Fibroblast of the aortic adventitia (primary cell): Measurements from ENCODE around the gene RASIP1. TPM values are rescaled to one million over a fixed set of nuclear protein-coding genes. Genes with fewer than 3 reads are reported as not detected.

Source experiments
- DNase-seq: peaks from one replicate; pipeline ENCODE4 v3.0.0-alpha.2; 2010; ENCODE audit warnings: low read depth
- H3K4me3 ChIP-seq: 2 replicates; pipeline ENCODE4 v1.5.1; 2011; ENCODE audit warnings: low read depth, mild to moderate bottlenecking, control low read depth, low read length, moderate library complexity
- total RNA-seq: library from RNA; depleted of rRNA; stranded (reverse); fragments of >200 nt; gene quantifications from 2 replicates; pipeline ENCODE4 v1.2.3, GENCODE V29; 2012; ENCODE audit warnings: low replicate concordance
- TF ChIP-seq, protein P1 (sequence below): IDR thresholded peaks from 2 replicates; pipeline ENCODE4 v1.5.1; 2011; ENCODE audit warnings: mild to moderate bottlenecking, low read length, control low read depth, inconsistent platforms; ENCODE audit not compliant: insufficient read depth

RASIP1 gene
- total RNA-seq, 1 donor = 0.45 TPM

DNA sequence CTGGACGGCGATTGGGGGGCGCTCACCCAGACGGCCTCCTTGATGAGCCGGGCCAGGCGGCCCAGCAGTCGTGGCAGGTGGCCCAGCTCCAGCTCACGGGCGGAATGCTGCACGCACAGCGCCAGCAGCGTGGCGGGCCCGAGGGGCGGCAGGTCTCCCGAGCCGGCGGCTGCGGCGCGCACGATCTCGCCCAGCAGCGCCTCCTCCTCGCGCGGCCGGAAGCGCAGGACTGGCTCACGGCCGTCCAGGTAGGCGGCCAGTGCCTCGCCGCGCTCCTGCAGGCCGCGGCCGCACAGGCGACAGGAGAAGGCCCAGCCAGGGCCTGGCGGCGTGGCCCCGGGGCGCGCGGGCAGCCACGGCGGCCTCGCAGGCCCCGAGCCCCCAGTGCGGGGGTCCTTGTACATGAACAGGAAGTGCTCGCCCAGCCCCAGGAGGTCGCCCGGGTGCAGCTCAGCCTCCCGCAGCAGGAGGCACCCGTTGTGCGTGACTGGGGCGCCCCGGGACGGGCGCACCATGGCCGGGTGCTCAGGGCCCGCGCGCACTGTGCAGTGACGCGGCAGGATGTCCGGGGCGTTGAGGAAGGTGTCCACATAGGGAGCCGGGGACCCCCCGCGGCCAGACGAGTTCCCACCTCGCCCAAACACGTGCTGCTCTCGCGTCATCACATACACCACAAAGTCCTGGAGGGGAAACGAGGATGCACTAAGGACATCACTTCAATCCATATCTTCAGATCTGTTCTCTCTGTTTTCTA is 11.3 kb downstream of the RASIP1 start:
- DNase-seq = no peak
- H3K4me3 ChIP-seq = no peak overlapping the region
- TF ChIP-seq, protein P1, sequence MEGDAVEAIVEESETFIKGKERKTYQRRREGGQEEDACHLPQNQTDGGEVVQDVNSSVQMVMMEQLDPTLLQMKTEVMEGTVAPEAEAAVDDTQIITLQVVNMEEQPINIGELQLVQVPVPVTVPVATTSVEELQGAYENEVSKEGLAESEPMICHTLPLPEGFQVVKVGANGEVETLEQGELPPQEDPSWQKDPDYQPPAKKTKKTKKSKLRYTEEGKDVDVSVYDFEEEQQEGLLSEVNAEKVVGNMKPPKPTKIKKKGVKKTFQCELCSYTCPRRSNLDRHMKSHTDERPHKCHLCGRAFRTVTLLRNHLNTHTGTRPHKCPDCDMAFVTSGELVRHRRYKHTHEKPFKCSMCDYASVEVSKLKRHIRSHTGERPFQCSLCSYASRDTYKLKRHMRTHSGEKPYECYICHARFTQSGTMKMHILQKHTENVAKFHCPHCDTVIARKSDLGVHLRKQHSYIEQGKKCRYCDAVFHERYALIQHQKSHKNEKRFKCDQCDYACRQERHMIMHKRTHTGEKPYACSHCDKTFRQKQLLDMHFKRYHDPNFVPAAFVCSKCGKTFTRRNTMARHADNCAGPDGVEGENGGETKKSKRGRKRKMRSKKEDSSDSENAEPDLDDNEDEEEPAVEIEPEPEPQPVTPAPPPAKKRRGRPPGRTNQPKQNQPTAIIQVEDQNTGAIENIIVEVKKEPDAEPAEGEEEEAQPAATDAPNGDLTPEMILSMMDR = no peak

DNA sequence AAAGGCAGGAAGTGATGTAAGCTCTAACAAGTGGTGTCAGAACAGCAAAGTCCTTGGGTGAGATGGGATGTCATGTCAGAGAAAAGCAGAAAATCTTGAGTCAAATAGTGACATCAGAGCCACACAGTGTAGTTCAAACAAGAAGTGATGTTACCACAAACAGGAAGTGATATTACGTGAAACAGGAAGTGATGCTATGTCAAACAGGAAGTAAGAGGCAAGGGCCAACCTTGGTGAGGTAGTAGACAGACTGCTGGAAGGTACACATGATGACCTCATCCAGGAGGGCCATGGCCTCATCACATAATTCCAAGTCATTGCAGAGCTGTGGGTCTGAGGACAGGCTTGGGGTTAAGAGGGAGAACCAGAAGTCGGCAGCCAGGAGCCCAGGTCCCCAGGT is 13.9 kb downstream of the RASIP1 start:
- H3K4me3 ChIP-seq = no peak overlapping the region
- TF ChIP-seq, protein P1 = no peak

DNA sequence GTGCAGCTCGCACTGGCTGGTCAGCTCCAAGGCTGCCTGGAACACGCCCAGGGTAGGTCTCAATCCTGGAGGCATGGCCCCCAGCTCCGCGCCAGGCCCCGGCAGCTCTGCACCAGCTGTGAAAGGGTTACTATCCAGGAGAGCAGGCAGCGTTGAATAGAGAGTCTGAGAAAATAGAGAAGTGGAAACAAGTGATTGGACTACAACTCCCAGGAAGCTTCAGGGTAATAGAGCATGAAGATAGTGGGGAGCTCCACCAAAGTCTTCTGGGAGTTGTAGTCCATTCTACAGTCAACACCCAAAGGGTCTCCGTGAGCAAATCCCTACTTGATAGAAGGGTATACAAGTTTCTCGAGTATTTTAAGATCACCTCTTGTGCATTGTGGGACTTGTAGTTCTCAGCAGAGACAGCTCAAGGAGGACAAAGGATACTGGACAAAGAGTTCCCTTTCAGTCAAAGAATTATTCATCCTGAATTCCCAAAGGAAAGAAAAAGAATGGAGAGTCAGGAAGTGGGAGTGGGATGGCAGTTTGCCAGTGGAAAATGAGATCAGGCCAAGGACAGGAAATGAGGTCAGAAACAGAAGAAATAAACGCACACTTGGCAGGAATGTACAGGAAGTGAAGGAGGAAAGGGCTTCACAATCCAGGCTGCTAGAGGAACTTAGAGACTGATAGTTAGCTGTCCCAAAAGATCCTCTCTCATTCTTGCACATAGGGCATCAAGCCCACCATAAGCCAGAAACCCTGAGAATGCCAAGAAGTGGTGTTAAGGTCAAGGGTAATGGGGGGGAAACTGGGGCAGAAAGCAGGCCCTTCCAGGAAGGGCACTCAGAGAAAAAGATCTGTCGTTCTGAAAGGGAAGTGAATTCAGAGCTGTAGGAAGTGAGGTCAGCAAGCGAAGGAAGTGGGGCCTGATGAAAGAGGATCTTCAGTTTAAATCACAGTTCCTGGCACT is 15.3 kb downstream of the RASIP1 start:
- no peak overlapping the region for H3K4me3 ChIP-seq
- TF ChIP-seq, protein P1 = no peak
- DNase-seq = peak; percentile 97

More for the DNA sequence above, 13.9 kb downstream of the RASIP1 start:
- DNase-seq = no peak

DNA sequence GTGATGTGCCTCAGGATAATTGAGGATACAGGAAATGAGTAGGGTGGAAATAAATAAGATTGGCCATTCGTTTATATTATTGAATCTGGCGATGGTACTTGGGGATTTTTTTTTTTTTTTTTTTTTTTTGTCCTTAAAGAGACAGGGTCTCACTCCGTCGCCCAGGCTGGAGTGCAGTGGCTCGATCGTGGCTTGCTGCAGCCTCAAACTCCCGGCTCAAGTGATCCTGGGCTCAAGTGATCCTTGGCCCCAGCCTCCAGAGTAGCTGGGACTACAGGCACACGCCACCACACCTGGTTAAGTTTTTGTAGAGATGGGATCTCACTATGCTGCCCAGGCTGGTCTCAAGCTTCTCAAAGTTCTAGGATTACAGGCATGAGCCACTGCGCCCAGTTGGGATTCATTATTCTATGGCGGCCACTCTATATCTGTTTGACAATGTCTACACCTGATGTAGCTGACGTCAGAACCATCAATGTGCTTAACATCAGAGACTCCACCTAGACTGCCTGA is 18.2 kb downstream of the RASIP1 start:
- TF ChIP-seq, protein P1 = no peak
- H3K4me3 ChIP-seq = no peak overlapping the region
- no peak for DNase-seq

DNA sequence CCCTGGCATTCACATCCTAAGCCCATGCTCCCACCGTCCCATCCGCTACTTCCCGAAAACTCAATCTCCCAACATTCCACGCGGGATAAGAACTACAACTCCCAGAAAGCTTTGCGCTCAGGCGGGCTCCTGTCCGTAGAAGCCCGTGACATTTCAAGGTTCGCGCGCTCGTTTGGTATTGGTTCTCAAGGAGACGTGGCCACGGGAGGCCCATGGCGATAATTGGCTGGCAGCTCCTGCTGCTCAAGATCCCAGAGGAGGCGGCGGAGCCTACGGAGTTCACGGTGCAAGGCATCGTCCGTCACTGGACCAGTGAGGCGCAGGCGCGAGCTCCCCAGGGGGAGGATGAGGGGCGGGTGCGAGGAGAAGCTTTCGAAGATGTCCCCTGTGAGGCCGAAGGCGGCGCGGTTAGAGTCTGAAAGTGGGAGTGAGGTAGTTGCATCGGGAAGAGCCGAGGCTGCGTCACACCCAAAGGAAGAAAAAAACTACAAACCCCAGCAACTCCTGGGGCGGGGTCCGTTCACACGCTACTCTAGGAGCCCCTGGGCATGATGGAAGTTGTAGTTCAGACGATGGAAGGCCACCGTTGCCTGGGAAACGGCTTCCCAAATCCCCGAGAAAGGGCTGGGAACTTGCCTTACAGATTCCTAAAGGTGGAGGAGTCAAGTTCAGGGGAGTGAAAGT is 19.7 kb downstream of the RASIP1 start:
- DNase-seq = peak; percentile 99
- H3K4me3 ChIP-seq = peak overlapping the region; percentile 75
- TF ChIP-seq, protein P1 = no peak

DNA sequence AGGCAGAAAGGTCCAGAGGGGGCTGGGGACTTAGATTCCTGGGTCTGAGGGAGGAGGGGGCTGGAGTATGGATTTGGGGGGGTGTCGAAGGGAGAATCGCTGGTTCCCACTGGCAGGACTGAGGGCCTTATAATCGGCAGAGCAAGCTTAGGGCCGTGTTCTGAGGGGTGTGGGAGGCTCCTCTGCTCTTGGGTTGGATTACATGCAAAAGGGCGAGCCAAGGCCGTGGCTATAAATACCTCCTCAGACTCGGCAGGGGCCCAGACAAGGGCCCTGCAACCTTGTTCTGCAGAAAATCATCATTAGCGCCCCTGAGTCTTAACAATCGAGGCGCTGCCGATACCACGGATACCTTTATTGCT is 20.2 kb downstream of the RASIP1 start:
- H3K4me3 ChIP-seq = peak overlapping the region; percentile 48

More for the DNA sequence above, 20.2 kb downstream of the RASIP1 start:
- no peak for DNase-seq
- TF ChIP-seq, protein P1 = no peak
